Stimulated activated CD8-positive, alpha-beta memory T cell treated with anti-CD3 and anti-CD28 coated beads, Interleukin-7, amount 100 ng/mL, for 1 hour (primary cell): ENCODE data around the gene SLC39A8.
"Not testable (repeated sequence)": the region's sequence is repeated elsewhere in the genome, so short reads cannot be mapped to it uniquely, and the experiment has no call there.

Experiments
- DNase-seq, 2 donors: peaks; one replicate each; pipeline ENCODE4 v3.0.0-alpha.2; 2020; ENCODE audit warnings: low read depth in 2 of 2

The SLC39A8 gene

GRCh38 chr4:102301167-102301566 lies 44.1 kb downstream of the SLC39A8 start:
- no peak for DNase-seq

- no peak for DNase-seq
Observed at GRCh38 chr4:102299354-102300107, 45.8 kb downstream of the SLC39A8 start.

- DNase-seq = no peak
Observed at GRCh38 chr4:102298716-102299115, 46.6 kb downstream of the SLC39A8 start.

GRCh38 chr4:102295153-102295862 lies 50.0 kb downstream of the SLC39A8 start:
- no peak for DNase-seq

GRCh38 chr4:102288497-102288896 lies 56.8 kb downstream of the SLC39A8 start:
- DNase-seq = no peak

GRCh38 chr4:102285831-102286230 lies 59.5 kb downstream of the SLC39A8 start:
- no peak for DNase-seq

- no peak for DNase-seq
Observed at GRCh38 chr4:102281171-102281839, 64.0 kb downstream of the SLC39A8 start.

- DNase-seq = not testable (repeated sequence)
Observed at GRCh38 chr4:102273317-102273716, 72.0 kb downstream of the SLC39A8 start.

- DNase-seq = no peak
Observed at GRCh38 chr4:102272318-102272717, 73.0 kb downstream of the SLC39A8 start.

GRCh38 chr4:102268355-102268754 lies 76.9 kb downstream of the SLC39A8 start:
- no peak for DNase-seq

GRCh38 chr4:102263024-102263787 lies 82.1 kb downstream of the SLC39A8 start:
- DNase-seq = no peak

- DNase-seq = no peak
Observed at GRCh38 chr4:102259702-102260101, 85.6 kb downstream of the SLC39A8 start.

- no peak for DNase-seq
Observed at GRCh38 chr4:102259081-102259480, 86.2 kb downstream of the SLC39A8 start.

GRCh38 chr4:102256321-102256720 lies 89.0 kb downstream of the SLC39A8 start:
- no peak for DNase-seq

GRCh38 chr4:102253860-102254259 lies 91.4 kb downstream of the SLC39A8 start:
- no peak for DNase-seq

GRCh38 chr4:102252171-102252570 lies 93.1 kb downstream of the SLC39A8 start:
- DNase-seq = no peak

- no peak for DNase-seq
Observed at GRCh38 chr4:102250341-102250740, 94.9 kb downstream of the SLC39A8 start.

- DNase-seq = no peak
Observed at GRCh38 chr4:102247041-102247440, 98.2 kb downstream of the SLC39A8 start.

GRCh38 chr4:102246416-102246815 lies 98.9 kb downstream of the SLC39A8 start:
- DNase-seq = no peak

GRCh38 chr4:102244878-102245535 lies 100.3 kb downstream of the SLC39A8 start:
- no peak for DNase-seq

GRCh38 chr4:102243296-102243695 lies 102.0 kb downstream of the SLC39A8 start:
- DNase-seq = not testable (repeated sequence)
